Renal cortical epithelial cell (primary cell): Measurements from ENCODE around the gene COL16A1. TPM values are rescaled to one million over a fixed set of nuclear protein-coding genes. Genes with fewer than 3 reads are reported as not detected.

Source experiments
- total RNA-seq: library from RNA; depleted of rRNA; stranded (reverse); fragments of >200 nt; gene quantifications from 2 replicates; pipeline ENCODE4 v1.2.3, GENCODE V29; 2014

The COL16A1 gene
- total RNA-seq, 1 donor from 2014 or later = 14.5 TPM

Other genes starting within 250 kb of the COL16A1 start
- 168 and 349 TPM in 2 replicates for gene TINAGL1, start 127.5 kb downstream of the COL16A1 start, total RNA-seq
- not detected in 2 replicates for gene HCRTR1, start 86.3 kb downstream of the COL16A1 start, total RNA-seq
- gene PEF1, start 59.1 kb downstream of the COL16A1 start, total RNA-seq = 80.4 and 121 TPM in 2 replicates
- 0.69 and 8.0 TPM in 2 replicates for gene ADGRB2, start 60.3 kb upstream of the COL16A1 start, total RNA-seq
- gene SPOCD1, start 112.0 kb upstream of the COL16A1 start, total RNA-seq = 5.0 and 8.0 TPM in 2 replicates
- 206 and 356 TPM in 2 replicates for gene PTP4A2, start 234.4 kb upstream of the COL16A1 start, total RNA-seq